ENCODE data around the gene FAM107A. TPM values are rescaled to one million over a fixed set of nuclear protein-coding genes. Genes with fewer than 3 reads are reported as not detected.

Gene FAM107A
- total and polyA plus RNA-seq, 2 donors, result 9.8 to 152 TPM

DNA sequence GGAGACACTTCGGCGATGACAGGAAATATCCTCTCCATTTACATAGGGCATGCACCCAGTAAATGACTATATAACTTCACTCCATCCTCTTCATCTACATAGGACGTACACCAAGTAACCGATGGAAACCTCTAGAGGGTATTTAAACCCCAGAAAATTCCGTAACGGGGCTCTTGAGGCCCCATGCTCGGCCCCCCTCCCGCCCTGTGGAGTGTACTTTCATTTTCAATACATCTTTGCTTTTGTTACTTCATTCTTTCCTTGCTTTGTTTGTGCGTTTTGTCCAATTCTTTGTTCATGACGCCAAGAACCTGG, 7.5 kb upstream of the FAM107A start:
- H3K4me1 ChIP-seq (ENCODE audit: insufficient read depth), result no peaks in the 10 kb centered on the region
- no peaks in the 10 kb centered on the region for H3K36me3 ChIP-seq (ENCODE audit: insufficient read depth)
- no peak for DNase-seq (ENCODE audit: extremely low spot score)
- H3K27ac ChIP-seq (ENCODE audit: low read depth), result peak overlapping the region; percentile 61
- H3K4me3 ChIP-seq (ENCODE audit: low read depth, low read length), result peak overlapping the region; percentile 27
- 31% methylated on average over 10 of the region's 10 CpGs for WGBS

- peak; percentile 41 for DNase-seq (ENCODE audit: extremely low spot score)
- 60% methylated on average over 11 of the region's 11 CpGs for WGBS
- Histone ChIP-seq H3K36me3 (ENCODE audit: insufficient read depth) (no peaks in the 10 kb centered on the region), H3K4me3 (ENCODE audit: low read depth, low read length) (no peak overlapping the region), H3K27ac (ENCODE audit: low read depth) (no peak overlapping the region), H3K4me1 (ENCODE audit: insufficient read depth) (no peaks in the 10 kb centered on the region)
Measured at GRCh38 chr3:58581328-58582091, 4.3 kb upstream of the FAM107A start.

GRCh38 chr3:58580826-58581327, 3.7 kb upstream of the FAM107A start:
- Histone ChIP-seq H3K4me1 (ENCODE audit: insufficient read depth) (no peaks in the 10 kb centered on the region), H3K27ac (ENCODE audit: low read depth) (no peak overlapping the region), H3K36me3 (ENCODE audit: insufficient read depth) (no peaks in the 10 kb centered on the region), H3K4me3 (ENCODE audit: low read depth, low read length) (no peak overlapping the region)
- WGBS, result 75% methylated on average over 4 of the region's 4 CpGs
- DNase-seq (ENCODE audit: extremely low spot score), result no peak

GRCh38 chr3:58578873-58579272, 1.7 kb upstream of the FAM107A start:
- 95% methylated on average over 5 of the region's 5 CpGs for WGBS
- no peak overlapping the region for H3K4me3 ChIP-seq (ENCODE audit: low read depth, low read length)
- H3K36me3 ChIP-seq (ENCODE audit: insufficient read depth), result no peaks in the 10 kb centered on the region
- H3K4me1 ChIP-seq (ENCODE audit: insufficient read depth), result no peaks in the 10 kb centered on the region
- DNase-seq (ENCODE audit: extremely low spot score), result no peak
- no peak overlapping the region for H3K27ac ChIP-seq (ENCODE audit: low read depth)

GRCh38 chr3:58576716-58577115, 475 bp downstream of the FAM107A start:
- H3K27ac ChIP-seq (ENCODE audit: low read depth), result peak overlapping the region; percentile 57
- WGBS, result 61% methylated on average over 6 of the region's 6 CpGs
- H3K36me3 ChIP-seq (ENCODE audit: insufficient read depth), result no peaks in the 10 kb centered on the region
- no peak for DNase-seq (ENCODE audit: extremely low spot score)
- no peaks in the 10 kb centered on the region for H3K4me1 ChIP-seq (ENCODE audit: insufficient read depth)
- H3K4me3 ChIP-seq (ENCODE audit: low read depth, low read length), result peak overlapping the region; percentile 17

GRCh38 chr3:58575971-58576652, 1.1 kb downstream of the FAM107A start:
- no peaks in the 10 kb centered on the region for H3K36me3 ChIP-seq (ENCODE audit: insufficient read depth)
- no peak for DNase-seq (ENCODE audit: extremely low spot score)
- peak overlapping the region; percentile 17 for H3K4me3 ChIP-seq (ENCODE audit: low read depth, low read length)
- H3K27ac ChIP-seq (ENCODE audit: low read depth), result peak overlapping the region; percentile 42
- 44% methylated on average over 8 of the region's 8 CpGs for WGBS
- H3K4me1 ChIP-seq (ENCODE audit: insufficient read depth), result no peaks in the 10 kb centered on the region

DNA sequence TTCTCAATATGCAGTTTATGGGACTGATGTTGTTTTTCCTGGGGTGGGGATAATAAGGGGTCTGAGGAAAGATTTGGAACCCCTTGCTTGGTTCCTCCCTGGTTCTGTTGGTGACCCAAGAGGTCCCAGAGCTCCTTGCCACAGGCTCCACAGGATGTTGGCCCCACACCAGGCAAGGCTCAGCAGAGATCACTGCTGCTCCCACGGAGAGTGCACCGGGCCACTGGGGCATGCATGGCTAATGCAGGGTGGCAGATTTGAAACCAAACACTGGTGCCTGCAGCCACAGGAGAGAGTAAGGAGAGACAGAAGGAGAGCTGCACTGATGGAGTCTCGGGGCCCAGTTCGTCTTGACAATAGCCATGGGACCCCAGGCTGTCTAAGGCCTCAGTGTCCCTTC, 2.5 kb downstream of the FAM107A start:
- WGBS, result 93% methylated on average over 4 of the region's 4 CpGs

DNA sequence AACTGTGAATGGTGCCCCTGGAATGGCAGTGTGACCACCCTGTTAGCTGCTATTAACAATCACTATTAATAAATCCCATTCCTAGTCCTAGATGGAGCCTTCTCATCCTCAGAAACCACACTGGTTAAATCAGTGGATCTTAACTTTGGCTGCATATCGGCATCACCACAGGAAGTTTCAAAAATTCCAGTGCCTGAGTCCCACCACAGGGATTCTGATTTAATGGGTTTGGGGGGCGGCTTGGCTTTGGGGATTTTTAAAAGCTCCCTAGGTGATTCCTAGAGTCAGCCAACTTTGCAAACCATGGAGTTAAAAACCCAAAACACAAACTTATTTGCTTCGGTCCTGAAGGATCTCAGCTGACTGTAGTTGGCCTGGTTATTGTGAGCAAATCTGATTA, 3.1 kb downstream of the FAM107A start:
- no peak for DNase-seq (ENCODE audit: extremely low spot score)
- no peak overlapping the region for H3K4me3 ChIP-seq (ENCODE audit: low read depth, low read length)
- no peaks in the 10 kb centered on the region for H3K4me1 ChIP-seq (ENCODE audit: insufficient read depth)
- no peaks in the 10 kb centered on the region for H3K36me3 ChIP-seq (ENCODE audit: insufficient read depth)
- no peak overlapping the region for H3K27ac ChIP-seq (ENCODE audit: low read depth)
- 63% methylated on average over 3 of the region's 3 CpGs for WGBS

More for the DNA sequence above, 2.5 kb downstream of the FAM107A start:
- Histone ChIP-seq H3K4me3 (ENCODE audit: low read depth, low read length) (no peak overlapping the region), H3K4me1 (ENCODE audit: insufficient read depth) (no peaks in the 10 kb centered on the region), H3K27ac (ENCODE audit: low read depth) (no peak overlapping the region), H3K36me3 (ENCODE audit: insufficient read depth) (no peaks in the 10 kb centered on the region)
- no peak for DNase-seq (ENCODE audit: extremely low spot score)

DNA sequence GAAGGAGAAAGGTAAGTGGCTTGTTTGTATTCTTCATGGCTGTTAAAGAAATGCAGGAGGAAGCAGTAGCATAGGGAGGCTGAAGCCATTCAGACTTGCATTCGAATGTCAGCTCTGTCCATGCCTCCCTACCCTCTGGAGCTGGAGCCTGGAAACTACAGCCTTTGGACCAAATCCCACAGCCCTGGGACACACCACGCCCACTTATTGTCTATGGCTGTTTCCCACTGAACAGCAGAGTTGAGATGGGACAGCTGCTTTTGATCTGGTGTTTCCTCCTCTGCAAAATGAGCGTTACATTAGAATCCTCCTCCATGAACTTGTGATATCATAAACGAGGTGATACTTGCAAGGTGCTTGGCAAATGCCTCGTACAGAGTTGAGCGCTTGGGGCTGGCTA, 3.6 kb downstream of the FAM107A start:
- WGBS, result 43% methylated on average over 6 of the region's 6 CpGs
- no peak overlapping the region for H3K27ac ChIP-seq (ENCODE audit: low read depth)
- no peak overlapping the region for H3K4me3 ChIP-seq (ENCODE audit: low read depth, low read length)
- no peaks in the 10 kb centered on the region for H3K36me3 ChIP-seq (ENCODE audit: insufficient read depth)
- H3K4me1 ChIP-seq (ENCODE audit: insufficient read depth), result no peaks in the 10 kb centered on the region
- peak; percentile 46 for DNase-seq (ENCODE audit: extremely low spot score)

DNA sequence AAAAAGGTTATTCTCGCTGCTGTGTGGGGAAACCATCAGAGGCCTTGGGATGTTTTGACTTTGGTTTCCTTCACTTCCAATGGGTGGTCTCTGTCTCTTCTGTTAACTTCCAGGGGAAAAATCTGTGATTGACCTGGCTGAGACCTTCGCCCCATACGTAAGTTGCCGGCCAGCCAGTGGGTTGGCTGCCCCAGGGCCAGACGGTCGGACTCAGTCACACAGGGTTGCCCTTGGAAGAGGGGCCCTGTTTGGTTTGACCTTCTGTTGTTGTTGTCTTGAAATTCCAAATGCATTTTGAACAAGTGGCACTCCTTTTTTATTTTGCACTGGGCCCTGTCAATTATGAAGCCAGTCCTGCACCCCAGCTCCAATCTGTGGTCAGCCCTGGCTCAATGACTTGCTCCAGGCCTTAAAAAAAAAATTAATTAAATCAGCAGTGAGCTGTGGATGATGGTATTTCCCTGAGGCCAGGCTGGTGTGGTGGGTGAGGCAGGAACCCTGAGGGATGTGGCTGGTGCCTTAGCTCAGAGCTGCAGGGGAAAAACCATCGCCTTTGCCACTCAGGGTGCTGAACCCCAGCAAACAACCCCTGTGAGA, 4.5 kb downstream of the FAM107A start:
- H3K4me3 ChIP-seq (ENCODE audit: low read depth, low read length), result no peak overlapping the region
- no peak for DNase-seq (ENCODE audit: extremely low spot score)
- WGBS, result 94% methylated on average over 7 of the region's 7 CpGs
- no peak overlapping the region for H3K27ac ChIP-seq (ENCODE audit: low read depth)
- H3K36me3 ChIP-seq (ENCODE audit: insufficient read depth), result no peaks in the 10 kb centered on the region
- H3K4me1 ChIP-seq (ENCODE audit: insufficient read depth), result no peaks in the 10 kb centered on the region

DNA sequence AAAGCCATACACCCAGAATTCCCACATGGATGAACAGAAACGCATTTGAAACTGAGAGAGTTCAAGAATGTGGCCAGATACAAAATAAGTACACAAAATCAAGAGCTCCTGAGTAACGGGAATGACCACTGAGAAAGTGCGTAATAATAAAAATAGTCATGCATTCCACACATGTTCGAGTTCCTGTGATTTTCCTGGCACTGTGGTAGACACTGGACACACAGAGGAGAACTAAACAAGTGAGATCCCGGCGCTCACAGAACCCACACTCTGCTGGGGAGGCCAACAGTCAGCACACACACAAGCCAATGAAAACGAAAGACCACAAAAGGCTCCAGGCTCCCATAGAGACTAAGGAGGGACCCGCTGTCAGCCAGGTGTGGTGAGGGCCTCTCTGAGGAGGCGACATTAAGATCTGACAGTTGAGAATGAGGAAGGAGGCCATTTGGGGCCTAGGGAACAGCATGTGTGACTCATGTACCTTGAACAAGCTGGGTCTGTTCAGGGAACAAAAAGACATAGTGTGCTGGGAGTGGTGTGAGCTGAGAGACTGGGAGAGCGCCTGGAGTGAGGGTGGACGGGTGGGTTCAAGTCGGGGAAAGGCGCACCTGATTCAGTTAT, 5.1 kb downstream of the FAM107A start:
- WGBS, result 86% methylated on average over 13 of the region's 13 CpGs
- Histone ChIP-seq H3K4me3 (ENCODE audit: low read depth, low read length) (no peak overlapping the region), H3K36me3 (ENCODE audit: insufficient read depth) (no peaks in the 10 kb centered on the region), H3K4me1 (ENCODE audit: insufficient read depth) (no peaks in the 10 kb centered on the region), H3K27ac (ENCODE audit: low read depth) (no peak overlapping the region)
- DNase-seq (ENCODE audit: extremely low spot score), result no peak

DNA sequence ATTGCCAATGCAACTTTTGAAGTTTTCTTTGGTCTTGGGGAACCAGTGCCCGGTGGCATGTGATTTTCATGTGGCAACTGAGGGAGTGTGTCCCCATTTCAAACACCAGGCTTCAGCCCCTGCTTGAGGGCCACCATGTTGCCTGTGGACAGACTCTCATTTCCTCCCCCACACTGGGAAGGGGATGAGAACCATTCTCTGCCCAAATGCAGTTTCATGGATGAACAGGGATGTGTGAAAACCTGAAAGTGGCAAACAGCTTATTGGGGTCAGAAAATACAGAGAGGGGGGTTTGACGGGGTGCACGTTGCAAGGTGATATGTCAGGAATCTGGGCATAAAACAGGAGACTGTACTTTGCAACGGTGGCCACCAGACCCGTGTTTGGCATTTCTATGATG, 6.3 kb downstream of the FAM107A start:
- 91% methylated on average over 5 of the region's 5 CpGs for WGBS
- no peak overlapping the region for H3K4me3 ChIP-seq (ENCODE audit: low read depth, low read length)
- no peaks in the 10 kb centered on the region for H3K36me3 ChIP-seq (ENCODE audit: insufficient read depth)
- no peaks in the 10 kb centered on the region for H3K4me1 ChIP-seq (ENCODE audit: insufficient read depth)
- DNase-seq (ENCODE audit: extremely low spot score), result no peak
- no peak overlapping the region for H3K27ac ChIP-seq (ENCODE audit: low read depth)

DNA sequence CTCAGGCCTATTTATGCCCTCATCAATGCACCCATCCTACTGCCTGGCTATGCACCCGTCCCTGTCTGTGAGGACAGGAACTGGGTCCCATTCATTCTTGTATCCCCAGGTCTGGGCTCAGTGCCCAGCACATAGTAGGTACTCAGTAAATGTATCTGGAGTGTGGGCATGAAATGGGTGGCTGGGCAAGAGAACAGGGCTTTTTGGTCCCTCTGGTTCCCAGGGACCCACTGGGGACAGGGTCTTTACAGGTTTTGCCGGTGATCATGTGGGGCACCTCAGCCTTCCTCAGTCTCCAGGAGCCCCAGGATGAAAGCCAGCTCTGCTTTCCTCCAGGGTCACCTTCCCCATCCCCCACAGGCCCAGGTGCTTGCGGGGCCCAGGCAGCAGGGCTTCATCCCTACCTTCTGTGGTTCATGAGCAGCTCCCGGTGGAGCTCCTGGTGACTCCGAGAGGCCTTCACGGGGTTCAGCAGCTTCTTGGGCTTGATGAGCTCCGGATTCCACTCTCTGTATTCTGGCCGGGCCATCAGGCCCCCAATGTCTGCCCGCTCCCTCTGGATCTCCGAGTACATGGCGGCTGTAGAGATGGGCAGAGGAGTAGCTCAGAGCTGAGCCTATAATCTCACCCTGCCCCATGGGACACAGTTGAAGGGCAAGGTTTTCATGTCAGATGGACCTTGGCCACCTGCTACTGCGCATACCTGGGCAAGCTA, 7.7 kb downstream of the FAM107A start:
- no peak overlapping the region for H3K4me3 ChIP-seq (ENCODE audit: low read depth, low read length)
- no peaks in the 10 kb centered on the region for H3K36me3 ChIP-seq (ENCODE audit: insufficient read depth)
- no peak for DNase-seq (ENCODE audit: extremely low spot score)
- no peaks in the 10 kb centered on the region for H3K4me1 ChIP-seq (ENCODE audit: insufficient read depth)
- no peak overlapping the region for H3K27ac ChIP-seq (ENCODE audit: low read depth)
- WGBS, result 92% methylated on average over 12 of the region's 12 CpGs
